Breast epithelium (tissue), 4 donors: ENCODE results near the gene MAGIX. TPM values are rescaled to one million over a fixed set of nuclear protein-coding genes. Genes with fewer than 3 reads are reported as not detected.
"Not testable (repeated sequence)": the region's sequence is repeated elsewhere in the genome, so short reads cannot be mapped to it uniquely, and the experiment has no call there.

Experiments
- DNase-seq, 2 donors: peaks; one replicate each; pipeline ENCODE4 v3.0.0-alpha.2; 2019; ENCODE audit warnings: low spot score in 2 of 2
- H3K27ac ChIP-seq, 2 donors: fragments of 200-600 bp; sonication (generic) in 1 of 2; one replicate each; pipeline ENCODE4 v1.5.1; 2016 to 2019; ENCODE audit warnings: mild to moderate bottlenecking in 1 of 2
- H3K27me3 ChIP-seq, 2 donors: fragments of 200-600 bp; sonication (generic) in 1 of 2; one replicate each; pipeline versions ENCODE4 v1.5.1 to v1.6.0; 2017 to 2019; ENCODE audit warnings: control low read depth in 1 of 2, mild to moderate bottlenecking in 1 of 2
- H3K36me3 ChIP-seq: fragments of 200-600 bp; one replicate; pipeline ENCODE4 v1.5.1; 2019
- H3K4me1 ChIP-seq, 2 donors: fragments of 200-600 bp; sonication (generic); one replicate each; pipeline ENCODE4 v1.5.1; 2016 to 2019; ENCODE audit warnings: control low read depth in 1 of 2
- H3K4me3 ChIP-seq, 3 donors: fragments of 200-600 bp; sonication (generic); 1 replicate in 2 of 3; 2 replicates in 1 of 3; pipeline ENCODE4 v1.5.1; 2016 to 2019; ENCODE audit warnings: mild to moderate bottlenecking in 3 of 3, moderate library complexity in 2 of 3
- H3K9me3 ChIP-seq, 2 donors: fragments of 200-600 bp; sonication (generic) in 1 of 2; one replicate each; pipeline ENCODE4 v1.5.1; 2016 to 2019; ENCODE audit warnings: control low read depth in 1 of 2
- POLR2A ChIP-seq: fragments of 450-650 bp; IDR thresholded peaks from one replicate; pipeline ENCODE4 v1.6.1; 2016; ENCODE audit warnings: antibody characterized with exemption, mild to moderate bottlenecking, moderate library complexity
- POLR2AphosphoS5 ChIP-seq, 3 donors: sonication (generic); formaldehyde crosslinking; IDR thresholded peaks; one replicate each; pipeline ENCODE4 v1.6.1; 2017; ENCODE audit warnings: antibody characterized with exemption in 3 of 3
- intact Hi-C: fragments of 100-400 bp; cut with DNase I; formaldehyde crosslinking; loops from one replicate; pipeline ENCODE4 v1.15.1; 2023; ENCODE audit warnings: low total_unique reads
- total RNA-seq, 3 donors: library from RNA; depleted of rRNA; stranded (reverse); fragments of >200 nt; gene quantifications; one replicate each; pipeline ENCODE4 v1.1.0, GENCODE V29; 2016
- TF ChIP-seq, protein P1 (sequence below), 3 donors: fragments of 450-650 bp; IDR thresholded peaks; one replicate each; pipeline ENCODE4 v1.5.1; 2016 to 2017; ENCODE audit warnings: antibody characterized with exemption in 3 of 3, mild to moderate bottlenecking in 3 of 3, moderate library complexity in 3 of 3

MAGIX gene
- total RNA-seq, 3 donors from 2014 or later = 1.3 to 12.4 (median 4.9) TPM

DNA sequence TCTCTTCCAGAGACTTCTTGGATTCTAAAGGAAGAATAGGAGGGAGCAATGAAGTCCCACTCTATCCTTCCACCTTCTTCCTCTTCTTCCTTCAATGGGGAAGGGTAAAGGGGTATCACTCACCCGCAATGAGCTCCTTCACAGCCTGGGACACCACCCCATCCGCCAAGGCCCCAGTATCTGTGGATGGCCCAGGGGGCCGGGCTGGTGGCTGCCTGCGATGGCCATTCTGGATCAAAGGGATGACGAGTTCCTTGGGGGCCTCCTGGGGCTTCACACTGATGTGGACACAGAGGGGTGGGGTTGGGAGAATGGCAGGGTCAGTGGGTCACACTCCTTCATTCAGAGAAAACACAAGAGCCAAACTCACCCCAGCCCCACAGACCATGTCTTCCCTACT lies 40.1 kb upstream of the MAGIX start:
- intact Hi-C loops = no loop called here
- Histone ChIP-seq H3K36me3 (no peaks in the 10 kb centered on the region), H3K4me3 (peak overlapping the region; percentile 67 to 84 (median 71)), H3K27me3 (peaks cover 0 to 7% of the 10 kb centered on the region in 2 donors), H3K4me1 (no peaks in the 10 kb centered on the region), H3K9me3 (no peaks in the 10 kb centered on the region), H3K27ac (no peak overlapping the region)
- DNase-seq = no peak
- TF ChIP-seq, protein P1, sequence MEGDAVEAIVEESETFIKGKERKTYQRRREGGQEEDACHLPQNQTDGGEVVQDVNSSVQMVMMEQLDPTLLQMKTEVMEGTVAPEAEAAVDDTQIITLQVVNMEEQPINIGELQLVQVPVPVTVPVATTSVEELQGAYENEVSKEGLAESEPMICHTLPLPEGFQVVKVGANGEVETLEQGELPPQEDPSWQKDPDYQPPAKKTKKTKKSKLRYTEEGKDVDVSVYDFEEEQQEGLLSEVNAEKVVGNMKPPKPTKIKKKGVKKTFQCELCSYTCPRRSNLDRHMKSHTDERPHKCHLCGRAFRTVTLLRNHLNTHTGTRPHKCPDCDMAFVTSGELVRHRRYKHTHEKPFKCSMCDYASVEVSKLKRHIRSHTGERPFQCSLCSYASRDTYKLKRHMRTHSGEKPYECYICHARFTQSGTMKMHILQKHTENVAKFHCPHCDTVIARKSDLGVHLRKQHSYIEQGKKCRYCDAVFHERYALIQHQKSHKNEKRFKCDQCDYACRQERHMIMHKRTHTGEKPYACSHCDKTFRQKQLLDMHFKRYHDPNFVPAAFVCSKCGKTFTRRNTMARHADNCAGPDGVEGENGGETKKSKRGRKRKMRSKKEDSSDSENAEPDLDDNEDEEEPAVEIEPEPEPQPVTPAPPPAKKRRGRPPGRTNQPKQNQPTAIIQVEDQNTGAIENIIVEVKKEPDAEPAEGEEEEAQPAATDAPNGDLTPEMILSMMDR (IDR thresholded peaks at IDR 0.05) = no peak
- TF ChIP-seq POLR2A (no peak), POLR2AphosphoS5 (IDR thresholded peaks at IDR 0.05) (no peak)

- intact Hi-C loops, H3K9me3 ChIP-seq, DNase-seq, H3K4me1 ChIP-seq, H3K27me3 ChIP-seq, H3K36me3 ChIP-seq, H3K27ac ChIP-seq, H3K4me3 ChIP-seq: not testable (repeated sequence)
Observed at GRCh38 chrX:49127742-49128258, 34.8 kb upstream of the MAGIX start.

- H3K9me3 ChIP-seq = no peaks in the 10 kb centered on the region
- H3K4me3 ChIP-seq = no peak overlapping the region
- no peak for TF ChIP-seq POLR2A
- no peak for TF ChIP-seq POLR2AphosphoS5 (IDR thresholded peaks at IDR 0.05)
- TF ChIP-seq, protein P1 (IDR thresholded peaks at IDR 0.05) = no peak
- intact Hi-C loops = no loop called here
- no peak for DNase-seq
- H3K27ac ChIP-seq = no peak overlapping the region
- H3K4me1 ChIP-seq = no peaks in the 10 kb centered on the region
- no peaks in the 10 kb centered on the region for H3K27me3 ChIP-seq
- no peaks in the 10 kb centered on the region for H3K36me3 ChIP-seq
Observed at GRCh38 chrX:49129427-49129826, 33.1 kb upstream of the MAGIX start.

- H3K27me3 ChIP-seq, H3K9me3 ChIP-seq, H3K36me3 ChIP-seq, H3K4me1 ChIP-seq, DNase-seq, H3K4me3 ChIP-seq, H3K27ac ChIP-seq, intact Hi-C loops: not testable (repeated sequence)
Observed at GRCh38 chrX:49132275-49132674, 30.3 kb upstream of the MAGIX start.

- TF ChIP-seq POLR2A (no peak), POLR2AphosphoS5 (IDR thresholded peaks at IDR 0.05) (no peak)
- TF ChIP-seq, protein P1 (IDR thresholded peaks at IDR 0.05) = no peak
- no peaks in the 10 kb centered on the region for H3K36me3 ChIP-seq
- no peak for DNase-seq
- no peak overlapping the region for H3K27ac ChIP-seq
- no peaks in the 10 kb centered on the region for H3K27me3 ChIP-seq
- intact Hi-C loops = no loop called here
- peaks cover 0 to 5% of the 10 kb centered on the region in 2 donors for H3K9me3 ChIP-seq
- H3K4me3 ChIP-seq = no peak overlapping the region
- H3K4me1 ChIP-seq = no peaks in the 10 kb centered on the region
Observed at GRCh38 chrX:49133759-49134158, 28.8 kb upstream of the MAGIX start.

GRCh38 chrX:49137492-49137891 lies 25.1 kb upstream of the MAGIX start:
- no peak overlapping the region for H3K4me3 ChIP-seq
- TF ChIP-seq POLR2AphosphoS5 (IDR thresholded peaks at IDR 0.05) (no peak), POLR2A (no peak)
- TF ChIP-seq, protein P1 (IDR thresholded peaks at IDR 0.05) = no peak
- no peaks in the 10 kb centered on the region for H3K27me3 ChIP-seq
- no peaks in the 10 kb centered on the region for H3K4me1 ChIP-seq
- peak in 1 of 2 donors; percentile 31 for DNase-seq
- intact Hi-C loops = no loop called here
- no peaks in the 10 kb centered on the region for H3K36me3 ChIP-seq
- peaks cover 18 to 42% of the 10 kb centered on the region in 2 donors for H3K9me3 ChIP-seq
- no peak overlapping the region for H3K27ac ChIP-seq
